ENCODE data around the gene OSBPL5.
"Not testable (repeated sequence)": the region's sequence is repeated elsewhere in the genome, so short reads cannot be mapped to it uniquely, and the experiment has no call there.

Gene OSBPL5

DNA sequence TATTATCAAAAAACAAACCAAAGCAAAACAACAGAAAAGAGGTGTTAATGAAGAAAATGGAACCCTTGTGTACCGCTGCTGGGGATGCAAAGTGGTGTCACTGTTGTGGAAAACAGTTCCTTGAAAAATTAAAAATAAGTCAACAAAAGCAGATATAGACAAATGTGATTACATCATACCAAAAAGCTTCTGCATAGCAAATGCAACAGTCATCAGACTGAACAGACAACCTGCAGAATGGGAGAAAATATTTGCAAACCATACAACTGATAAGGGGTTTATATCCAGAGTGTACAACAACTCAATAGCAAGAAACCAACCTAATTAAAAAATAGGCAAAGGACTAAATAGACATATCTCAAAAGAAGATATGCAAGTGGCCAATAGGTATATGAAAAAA is 85.0 kb downstream of the OSBPL5 start:
- no peak for DNase-seq

DNA sequence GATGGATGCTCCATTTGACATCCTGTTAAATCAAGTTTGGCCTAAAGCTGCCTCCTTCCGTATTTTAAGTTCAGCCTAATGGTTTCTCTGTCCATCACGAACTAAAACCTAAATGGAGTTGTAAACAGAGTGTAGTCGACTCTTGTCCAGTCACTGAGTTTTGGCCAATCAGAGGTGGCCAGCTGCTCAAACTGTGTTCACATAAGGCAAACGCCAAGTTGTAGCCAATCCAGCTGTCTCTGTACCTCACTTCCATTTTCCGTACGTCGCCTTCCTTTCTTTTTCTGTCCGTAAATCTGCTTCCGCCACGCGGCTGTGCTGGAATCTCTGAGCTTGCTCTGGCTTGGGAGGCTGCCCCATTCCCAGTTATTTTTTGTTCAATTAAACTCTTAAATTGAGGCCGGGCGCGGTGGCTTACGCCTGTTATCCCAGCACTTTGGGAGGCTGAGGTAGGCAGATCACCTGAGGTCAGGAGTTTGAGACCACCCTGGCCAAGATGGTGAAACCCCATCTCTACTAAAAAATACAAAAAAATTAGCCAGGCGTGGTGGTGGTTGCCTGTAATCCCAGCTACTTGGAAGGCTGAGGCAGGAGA is 87.2 kb downstream of the OSBPL5 start:
- no peak for DNase-seq

DNA sequence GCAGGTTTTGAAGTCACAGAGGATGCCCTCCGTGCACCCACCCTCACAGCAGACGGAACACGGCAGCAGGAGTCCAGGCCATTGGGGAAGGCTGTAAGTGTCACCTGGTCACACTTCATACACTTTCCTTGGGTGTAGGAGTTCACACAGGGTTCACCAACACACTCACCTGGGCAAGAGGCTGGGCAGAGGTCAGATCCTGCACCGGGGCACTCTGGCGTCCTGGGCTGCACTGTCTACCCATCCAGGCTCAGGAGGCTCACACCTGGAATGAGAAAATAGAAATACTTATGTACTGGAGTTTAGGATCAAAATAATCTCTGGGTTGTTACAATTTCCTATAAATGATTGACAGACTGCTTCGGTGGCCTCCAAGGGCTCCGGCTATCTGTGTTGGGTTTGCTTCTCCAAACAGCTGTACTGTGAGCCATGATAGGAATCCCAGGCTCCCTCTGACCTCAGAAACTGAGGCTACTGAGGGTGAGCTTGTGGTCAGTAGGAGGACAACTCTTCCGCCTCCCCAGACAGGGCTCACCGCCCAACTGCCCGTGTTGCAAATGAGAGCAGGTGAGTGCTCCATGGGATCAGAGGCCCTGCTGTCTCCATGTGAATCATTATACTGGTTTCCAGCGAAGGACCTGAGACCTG is 87.8 kb downstream of the OSBPL5 start:
- no peak for DNase-seq

DNA sequence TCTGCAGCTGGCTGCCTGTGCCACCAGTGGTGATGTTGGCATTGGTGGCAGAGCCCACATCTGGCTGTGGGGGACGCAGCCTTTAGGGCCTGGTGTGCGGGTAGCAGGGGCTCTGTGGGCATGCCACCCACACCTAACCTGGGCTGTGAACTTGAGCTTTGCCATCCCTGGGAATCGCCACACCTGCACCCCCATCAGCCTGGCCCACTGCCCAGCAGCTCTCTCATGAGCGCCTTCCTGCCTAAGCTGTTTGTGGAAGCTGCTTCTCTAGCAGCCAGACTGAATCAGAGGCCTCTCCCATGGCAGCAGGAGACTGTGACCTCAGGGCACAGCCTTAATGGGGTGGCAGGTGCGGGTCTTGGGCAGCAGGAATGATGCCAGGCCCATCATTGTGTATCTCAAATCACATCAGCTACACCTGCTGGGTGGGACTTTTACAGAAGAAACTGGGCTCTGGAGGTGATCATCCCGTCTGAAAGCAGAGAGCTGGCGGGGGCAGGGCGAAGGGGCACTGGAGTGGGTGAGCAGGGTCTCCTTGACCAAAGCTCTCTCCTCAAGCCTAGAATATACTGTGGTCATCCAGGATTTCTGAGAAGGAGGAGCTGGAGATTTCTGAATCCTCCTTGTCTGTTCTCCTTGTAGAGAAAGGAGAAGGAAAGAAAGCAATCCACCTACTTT is 90.1 kb downstream of the OSBPL5 start:
- no peak for DNase-seq

DNA sequence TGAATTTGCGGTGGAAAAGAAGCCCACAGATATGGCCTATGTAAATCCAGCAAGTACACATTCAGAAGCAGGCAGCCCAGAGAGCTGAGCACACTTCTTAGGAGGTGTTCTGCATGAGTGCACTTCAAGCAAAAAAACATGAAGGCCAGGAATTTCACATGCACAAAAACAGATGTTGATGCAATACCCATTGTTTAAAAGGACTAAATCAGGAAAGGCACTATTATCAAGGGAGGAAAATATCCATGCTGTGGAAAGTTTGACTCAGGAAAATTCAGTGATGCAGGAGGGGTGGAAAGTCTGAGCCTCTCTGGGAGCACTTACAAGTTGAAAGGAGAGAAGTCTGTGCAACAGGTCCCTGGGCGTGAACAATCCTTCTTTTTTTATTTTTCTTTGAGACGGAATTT is 92.1 kb downstream of the OSBPL5 start:
- DNase-seq = no peak

DNA sequence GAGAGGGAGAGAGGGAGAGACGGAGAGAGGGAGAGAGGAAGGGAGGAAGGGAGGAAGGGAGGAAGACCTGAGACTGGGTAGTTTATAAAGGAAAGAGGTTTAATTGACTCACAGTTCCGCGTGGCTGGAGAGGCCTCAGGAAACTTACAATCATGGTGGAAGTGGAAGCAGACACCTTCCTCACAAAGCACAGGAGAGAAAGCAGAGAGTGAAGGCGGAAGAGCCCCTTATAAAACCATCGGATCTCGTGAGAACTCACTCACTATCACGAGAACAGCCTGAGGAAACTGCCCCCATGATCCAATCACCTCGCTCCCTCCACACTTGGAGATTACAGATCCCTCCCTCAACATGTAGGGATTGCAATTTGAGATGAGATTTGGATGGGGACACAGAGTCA is 95.7 kb downstream of the OSBPL5 start:
- DNase-seq = no peak

DNA sequence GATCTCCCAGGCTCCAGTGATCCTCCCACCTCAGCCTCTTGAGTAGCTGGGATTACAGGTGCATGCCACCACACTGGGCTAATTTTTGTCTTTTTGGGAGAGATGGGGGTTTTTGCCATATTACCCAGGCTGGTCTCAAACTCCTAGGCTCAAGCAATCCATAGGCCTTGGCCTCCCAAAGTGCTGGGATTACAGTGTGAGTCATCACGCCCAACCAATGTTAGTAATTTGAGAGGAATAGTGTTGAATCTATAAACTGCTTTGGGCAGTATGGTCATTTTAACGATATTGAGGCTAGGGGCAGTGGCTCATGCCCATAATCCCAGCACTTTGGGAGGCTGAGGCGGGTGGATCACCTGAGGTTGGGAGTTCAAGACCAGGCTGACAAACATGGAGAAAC is 98.8 kb downstream of the OSBPL5 start:
- not testable (repeated sequence) for DNase-seq

DNA sequence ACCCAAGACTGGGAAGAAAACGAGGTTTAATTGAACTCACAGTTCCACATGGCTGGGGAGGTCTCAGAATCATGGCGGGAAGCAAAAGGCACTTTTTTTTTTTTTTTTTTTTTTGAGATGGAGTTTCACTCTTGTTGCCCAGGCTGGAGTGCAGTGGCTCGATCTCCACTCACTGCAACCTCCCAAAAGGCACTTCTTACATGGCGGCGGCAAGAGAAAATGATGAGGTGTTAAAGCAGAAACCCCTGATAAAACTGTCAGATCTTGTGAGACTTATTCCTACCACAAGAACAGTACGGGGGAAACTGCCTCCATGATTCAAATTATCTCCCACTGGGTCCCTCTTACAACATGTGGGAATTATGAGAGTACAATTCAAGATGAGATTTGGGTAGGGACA is 100.4 kb downstream of the OSBPL5 start:
- DNase-seq = not testable (repeated sequence)

DNA sequence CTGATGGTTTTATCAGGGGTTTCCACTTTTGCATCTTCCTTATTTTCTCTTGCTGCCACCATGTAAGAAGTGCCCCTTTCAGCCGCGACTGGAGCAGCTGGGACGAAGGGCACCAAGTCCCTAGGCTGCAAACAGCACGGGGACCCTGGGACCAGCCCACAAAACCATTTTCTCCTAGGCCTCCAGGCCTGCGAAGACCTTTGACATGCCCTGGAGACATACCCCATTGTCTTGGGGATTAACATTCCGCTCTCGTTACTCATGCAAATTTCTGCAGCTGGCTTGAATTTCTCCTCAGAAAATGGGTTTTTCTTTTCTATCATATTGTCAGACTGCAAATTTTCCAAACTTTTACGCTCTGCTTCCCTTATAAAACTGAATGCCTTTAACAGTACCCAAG is 101.2 kb downstream of the OSBPL5 start:
- DNase-seq = not testable (repeated sequence)

DNA sequence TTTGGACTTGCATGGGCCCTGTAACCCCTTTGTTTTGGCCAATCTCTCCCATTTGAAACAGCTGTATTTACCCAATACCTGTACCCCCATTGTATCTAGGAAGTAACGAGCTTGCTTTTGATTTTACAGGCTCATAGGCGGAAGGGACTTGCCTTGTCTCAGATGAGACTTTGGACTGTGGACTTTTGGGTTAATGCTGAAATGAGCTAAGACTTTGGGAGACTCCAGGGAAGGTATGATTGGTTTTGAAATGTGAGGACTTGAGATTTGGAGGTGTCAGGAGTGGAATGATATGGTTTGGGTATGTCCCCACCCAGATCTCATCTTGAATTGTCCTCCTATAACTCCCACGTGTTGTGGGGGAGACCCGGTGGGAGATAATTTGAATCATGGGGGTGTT is 101.7 kb downstream of the OSBPL5 start:
- not testable (repeated sequence) for DNase-seq

DNA sequence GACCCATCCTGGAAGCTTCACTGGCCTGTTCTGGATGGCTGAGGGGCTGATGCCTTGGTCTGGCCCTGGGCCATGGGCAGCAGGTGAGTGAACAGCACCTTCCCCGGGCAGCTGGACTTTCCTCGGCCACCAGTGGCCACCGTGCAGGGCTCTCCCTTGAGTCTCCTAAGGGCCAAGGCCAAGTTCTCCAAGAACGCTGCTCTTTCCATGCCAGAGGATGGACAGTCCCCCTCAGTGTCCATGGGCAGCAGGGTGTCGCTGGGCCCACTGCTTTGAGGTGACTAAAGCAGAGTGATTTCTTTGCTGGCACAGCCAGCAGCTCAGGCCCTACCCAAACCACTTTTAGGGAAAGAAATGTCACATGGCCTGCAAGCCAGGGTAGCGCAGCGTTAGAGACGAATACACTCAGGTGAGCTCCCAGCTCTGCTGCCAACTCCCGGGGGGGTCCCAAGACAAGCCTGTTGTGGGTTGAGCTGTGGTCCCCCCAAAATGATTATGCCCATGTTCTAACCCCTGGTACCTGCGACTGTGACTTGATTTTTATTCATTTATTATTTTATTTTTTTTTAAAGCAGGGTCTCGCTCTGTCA is 104.6 kb downstream of the OSBPL5 start:
- no peak for DNase-seq

DNA sequence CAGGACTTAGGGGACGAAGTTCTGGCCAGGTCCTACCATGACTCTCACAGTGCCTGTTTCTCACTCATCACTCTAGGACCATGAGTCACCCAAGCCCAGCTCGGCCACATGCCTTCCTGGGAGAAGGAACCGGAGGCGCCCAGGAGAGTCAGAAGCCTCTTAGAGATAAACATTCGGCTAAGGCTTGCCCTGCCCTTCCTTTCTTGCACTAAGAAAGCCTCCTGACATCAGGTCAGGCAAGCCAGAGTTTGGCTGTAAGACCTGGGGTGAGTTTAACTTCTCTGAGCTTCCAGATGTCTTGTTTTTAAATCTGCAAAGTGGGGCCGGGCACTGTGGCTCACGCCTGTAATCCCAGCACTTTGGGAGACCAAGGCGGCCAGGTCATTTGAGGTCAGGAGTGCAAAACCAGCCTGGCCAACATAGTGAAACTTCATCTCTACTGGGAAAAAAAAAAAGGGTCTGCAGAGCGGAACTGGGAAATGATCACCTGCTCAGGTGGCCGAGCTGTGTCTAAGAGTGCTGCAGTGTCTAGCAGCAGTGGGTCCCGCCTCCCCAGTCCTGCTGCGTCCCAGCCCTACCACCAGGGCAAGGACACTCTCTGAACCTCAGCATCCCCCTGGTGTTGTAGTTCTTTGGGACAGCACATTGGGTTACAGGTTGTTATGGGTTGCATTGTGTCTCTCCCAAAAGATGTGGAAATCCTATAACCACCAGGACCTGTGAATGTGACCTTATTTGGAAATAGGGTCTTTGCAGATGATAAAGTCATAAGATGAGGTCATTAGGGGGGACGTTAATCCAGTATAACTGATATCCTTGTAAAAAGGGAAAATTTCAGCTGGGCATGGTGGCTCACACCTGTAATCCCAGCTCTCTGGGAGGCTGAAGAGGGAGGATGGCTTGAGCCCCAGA is 106.1 kb downstream of the OSBPL5 start:
- DNase-seq = no peak

DNA sequence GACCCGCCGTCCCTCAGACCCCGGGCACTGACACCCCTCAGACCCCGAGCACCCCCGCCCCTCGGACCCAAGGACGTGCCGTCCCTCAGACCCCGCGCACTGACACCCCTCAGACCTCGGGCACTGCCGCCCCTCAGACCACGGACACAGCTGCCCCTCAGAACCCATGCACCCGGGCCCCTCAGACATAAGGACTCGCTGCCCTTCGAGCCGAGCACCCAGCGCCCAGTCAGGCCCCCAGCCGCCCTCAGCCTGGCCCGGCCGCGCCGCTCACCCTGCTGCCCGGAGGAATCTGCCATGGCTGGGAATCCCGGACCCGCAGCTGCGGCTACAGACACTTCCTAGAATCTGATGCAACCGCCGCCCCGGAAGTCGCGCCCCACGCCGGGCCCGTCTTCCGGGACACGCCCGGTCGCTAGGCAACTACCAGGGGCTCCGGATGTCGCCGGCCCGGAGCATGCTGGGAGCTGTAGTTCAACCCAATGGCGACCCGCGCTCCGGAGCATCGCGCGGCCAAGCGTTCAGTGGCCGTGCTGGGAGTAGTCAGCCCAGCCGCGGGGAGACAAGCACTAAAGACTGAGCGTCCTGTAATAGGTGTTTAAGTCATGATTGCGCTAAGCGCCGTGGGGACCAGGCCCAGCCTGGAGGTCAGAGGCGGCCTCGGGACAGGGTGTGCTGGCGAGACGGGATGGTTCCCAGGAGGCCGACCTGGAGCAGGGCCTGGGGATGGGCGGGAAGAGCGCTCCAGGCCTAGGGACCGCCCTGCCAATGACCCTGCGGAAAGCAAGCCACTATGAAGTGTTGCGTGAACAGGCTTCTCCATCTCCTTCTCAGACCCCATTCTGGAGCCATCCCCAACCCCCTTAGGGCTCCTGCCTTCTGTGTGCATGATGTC is 107.8 kb downstream of the OSBPL5 start, which contains the start of gene CARS1:
Gene CARS1, minus strand, starts transcription at position 355 of the 895 bp plus-strand sequence. Its CDS starts 56 bp downstream, at position 299.
- peak; percentile 95 to 96 for DNase-seq

DNA sequence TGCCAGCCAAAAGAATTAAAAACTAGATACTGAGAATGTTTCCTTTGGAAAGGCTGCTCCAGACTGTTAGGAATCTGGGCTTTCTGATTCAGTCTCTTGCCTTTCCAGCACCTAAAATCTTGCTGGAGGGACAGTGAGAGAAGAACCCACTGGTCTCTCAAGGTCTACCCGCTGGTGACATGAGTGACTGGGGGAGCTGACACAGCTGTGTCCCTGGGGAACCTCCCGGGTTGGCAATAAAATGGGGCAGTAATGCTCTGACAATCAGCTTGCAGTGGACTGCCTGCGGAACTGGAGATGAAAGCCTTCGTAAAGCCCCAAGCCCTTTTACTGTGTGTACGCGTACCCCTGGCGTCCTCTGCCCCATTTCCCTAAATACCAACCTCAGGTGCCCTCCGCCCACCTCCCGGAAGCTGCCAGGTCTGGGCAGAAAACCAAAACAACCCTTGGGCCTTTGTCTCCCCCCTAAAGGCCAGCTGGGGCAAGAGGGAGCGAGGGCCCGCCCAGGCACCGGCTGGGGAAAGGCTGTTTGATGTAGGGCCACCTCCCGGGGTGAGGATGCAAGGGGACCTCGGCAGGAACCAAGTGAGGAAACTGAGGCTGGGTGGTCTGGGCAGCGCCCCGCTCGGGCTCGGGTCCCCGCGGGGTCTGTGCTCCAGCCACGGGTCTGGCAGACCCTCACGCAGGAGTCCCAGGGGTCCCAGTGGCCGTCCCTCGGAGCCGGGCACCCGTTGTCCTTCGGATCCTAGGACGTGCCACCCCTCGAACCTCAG is 108.6 kb downstream of the OSBPL5 start:
- peak; percentile 34 to 43 for DNase-seq

DNA sequence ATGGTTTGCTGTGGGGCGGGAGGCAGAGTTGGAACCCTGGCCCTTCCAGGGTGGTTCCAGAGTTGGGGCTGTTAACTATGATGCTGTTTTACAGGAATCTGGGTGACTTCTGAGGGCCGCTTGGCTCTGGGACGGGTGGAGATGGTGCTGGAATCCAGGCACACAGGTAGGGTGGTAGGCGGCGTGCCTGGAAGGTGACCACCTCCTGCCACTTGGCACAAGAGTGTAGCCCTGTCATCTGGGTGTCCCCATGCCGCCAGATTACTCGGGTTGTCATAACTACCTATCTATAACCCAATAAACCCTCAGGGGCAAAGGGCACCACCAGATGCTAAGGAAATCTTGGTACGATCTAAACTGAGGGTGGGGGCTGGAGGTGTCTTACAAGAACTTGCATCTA is 109.2 kb downstream of the OSBPL5 start:
- no peak for DNase-seq

DNA sequence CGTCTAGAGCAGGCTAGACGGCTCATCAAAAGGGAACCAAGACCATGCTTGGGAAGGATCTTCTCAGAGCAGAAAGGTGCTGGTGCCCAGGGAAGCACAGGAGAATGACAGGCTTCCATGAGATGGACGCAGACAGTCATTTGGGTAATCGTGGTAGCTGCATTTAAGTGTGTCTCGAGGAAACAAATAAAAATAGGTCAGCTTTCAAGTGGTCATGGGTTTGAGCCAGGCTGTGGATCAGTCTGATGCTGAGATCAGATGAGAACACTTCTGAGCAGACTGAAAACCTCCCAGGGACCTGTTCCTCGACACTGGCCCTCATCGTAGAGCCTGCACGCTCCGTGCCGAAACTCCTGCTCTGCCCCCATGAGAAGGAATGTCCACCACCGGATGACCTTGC is 112.5 kb downstream of the OSBPL5 start:
- no peak for DNase-seq

DNA sequence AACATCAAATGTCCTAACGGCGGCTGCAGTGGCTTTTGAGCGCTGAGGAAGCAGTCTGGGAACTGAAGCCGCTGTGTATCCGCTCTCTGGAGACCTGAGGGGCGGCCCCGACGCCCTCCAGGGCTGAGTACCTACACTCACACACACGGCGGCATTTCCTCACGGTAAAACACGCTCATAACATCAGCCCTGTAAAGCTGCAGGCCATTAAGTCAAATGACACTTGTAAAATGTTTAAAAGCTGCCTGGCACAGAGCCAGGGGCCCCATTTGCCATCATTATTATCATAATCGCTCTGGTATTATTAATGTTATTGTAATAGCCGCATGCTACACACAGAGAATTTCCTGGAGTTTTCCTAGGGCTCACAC is 113.0 kb downstream of the OSBPL5 start:
- no peak for DNase-seq

DNA sequence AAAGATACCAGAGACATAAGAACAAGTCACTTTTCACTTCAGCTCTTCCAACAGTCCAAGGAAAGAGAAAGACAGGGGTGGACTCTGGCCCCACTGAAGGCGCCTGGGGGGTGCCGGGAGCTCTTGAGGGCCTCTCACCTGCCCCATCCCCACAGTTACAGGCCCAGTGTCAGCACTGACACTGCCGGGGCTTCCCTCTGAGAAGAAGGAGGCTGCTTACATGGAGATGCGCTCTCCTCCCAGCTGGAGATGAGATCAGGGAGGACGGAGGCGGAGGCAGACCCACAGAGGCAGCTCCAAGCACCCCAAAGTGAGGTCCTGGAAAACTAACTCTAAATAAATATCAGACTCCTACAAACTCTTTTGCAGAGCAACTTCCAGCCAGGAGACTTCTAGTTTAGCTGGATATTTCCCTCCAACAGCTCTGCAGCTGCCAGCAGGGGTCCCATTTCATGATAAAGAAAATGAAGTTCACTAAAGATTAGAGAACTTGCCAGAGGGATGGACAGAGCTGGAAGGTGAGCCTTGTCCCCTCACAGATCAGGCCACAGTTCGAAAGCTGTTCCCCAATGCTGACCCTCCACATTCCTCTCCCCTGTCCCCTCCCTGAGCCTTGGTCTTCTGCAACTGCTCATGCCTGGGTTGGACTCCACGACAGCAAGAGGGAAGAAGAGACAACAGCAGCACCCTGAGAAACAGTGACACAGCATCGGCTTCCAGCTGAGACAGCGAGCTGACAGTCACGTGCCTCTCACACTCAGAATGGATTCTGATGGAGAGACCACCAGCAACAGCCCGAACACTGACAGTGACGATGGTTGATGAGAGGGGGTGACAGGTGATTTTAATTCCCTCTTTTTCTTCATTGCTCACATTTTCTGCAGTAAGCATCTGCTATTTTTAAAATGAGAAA is 113.7 kb downstream of the OSBPL5 start:
- DNase-seq = no peak

DNA sequence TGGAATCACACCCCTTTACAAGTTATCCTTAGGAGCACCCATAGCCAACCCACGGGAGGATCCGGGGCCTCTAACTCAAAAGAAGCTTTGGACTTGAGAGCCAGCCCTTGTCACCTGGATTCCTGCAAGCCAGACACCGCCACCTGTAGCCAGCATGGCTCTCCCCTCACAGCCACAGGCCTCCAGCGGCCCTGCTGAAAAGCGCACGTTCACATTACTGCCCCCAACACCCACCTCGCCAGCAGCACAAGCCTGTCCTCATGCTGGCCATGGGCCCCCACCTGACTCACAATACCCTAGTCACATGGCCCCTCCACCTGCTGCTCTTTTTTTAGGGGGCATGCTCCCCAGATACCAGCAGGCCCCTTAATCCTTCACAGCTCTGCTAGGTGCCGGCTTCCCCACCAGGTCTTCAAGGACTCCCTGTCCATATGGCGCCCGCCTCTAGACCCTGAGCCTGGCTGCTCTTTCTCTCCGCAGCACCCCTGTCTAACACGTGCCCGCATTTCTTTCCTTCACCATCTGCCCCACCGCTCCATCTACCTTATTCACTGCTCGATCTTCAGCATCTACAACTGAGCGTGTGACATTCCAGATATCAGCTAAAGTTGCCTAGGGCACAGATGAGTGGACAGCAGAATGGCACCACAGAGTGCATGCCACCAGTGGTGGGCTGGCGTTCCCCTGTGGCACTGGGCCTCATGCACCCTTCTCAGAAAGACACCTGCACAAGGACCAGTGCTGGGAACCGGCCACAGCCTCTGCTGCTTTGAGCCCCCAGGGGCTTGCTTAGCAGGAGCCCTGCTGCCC is 114.5 kb downstream of the OSBPL5 start:
- no peak for DNase-seq

All from stimulated activated CD4-positive, alpha-beta T cell treated with anti-CD3 and anti-CD28 coated beads, Interleukin-2, amount 100 ng/mL, for 24 hours (primary cell).